Adrenal gland (tissue), 5 donors: ENCODE data around the gene TMX4.

Source experiments
- POLR2A ChIP-seq, 2 donors: fragments of 450-650 bp; IDR thresholded peaks; one replicate each; pipeline ENCODE4 v1.6.1; 2017; ENCODE audit warnings: antibody characterized with exemption in 2 of 2, mild to moderate bottlenecking in 2 of 2, moderate library complexity in 1 of 2
- TF ChIP-seq, protein P1 (sequence below), 6 experiments: fragments of 450-650 bp in 4 of 6; fragments of 200-600 bp in 2 of 6; sonication (generic) in 1 of 6; IDR thresholded peaks; 1 replicate in 5 of 6; 2 replicates in 1 of 6; pipeline versions ENCODE4 v1.5.1 to v1.8.0; 2016 to 2021; ENCODE audit warnings: antibody characterized with exemption in 6 of 6, mild to moderate bottlenecking in 2 of 6, moderate library complexity in 1 of 6
- donor health status: DM: no; HTN: no; CAD: no.

DNA sequence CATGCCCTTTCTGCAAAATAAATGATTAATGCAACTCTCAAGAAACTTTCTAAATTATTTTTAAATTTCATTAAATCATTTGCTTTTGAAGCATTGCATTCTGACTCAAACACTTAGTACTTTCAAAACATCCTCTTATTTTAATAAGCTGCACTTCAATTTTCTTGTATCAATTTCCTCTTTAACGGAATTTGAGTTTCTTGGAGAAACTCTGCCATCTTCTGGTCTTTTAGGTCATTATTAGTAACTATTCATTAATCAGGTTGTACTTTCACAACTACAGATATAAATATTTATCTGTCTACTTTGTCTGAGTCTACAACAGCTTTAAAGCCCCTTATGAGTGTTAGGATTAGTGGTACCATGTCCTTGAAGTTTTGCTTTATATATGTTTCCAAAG lies 30.2 kb downstream of the TMX4 start:
- TF ChIP-seq, protein P1, sequence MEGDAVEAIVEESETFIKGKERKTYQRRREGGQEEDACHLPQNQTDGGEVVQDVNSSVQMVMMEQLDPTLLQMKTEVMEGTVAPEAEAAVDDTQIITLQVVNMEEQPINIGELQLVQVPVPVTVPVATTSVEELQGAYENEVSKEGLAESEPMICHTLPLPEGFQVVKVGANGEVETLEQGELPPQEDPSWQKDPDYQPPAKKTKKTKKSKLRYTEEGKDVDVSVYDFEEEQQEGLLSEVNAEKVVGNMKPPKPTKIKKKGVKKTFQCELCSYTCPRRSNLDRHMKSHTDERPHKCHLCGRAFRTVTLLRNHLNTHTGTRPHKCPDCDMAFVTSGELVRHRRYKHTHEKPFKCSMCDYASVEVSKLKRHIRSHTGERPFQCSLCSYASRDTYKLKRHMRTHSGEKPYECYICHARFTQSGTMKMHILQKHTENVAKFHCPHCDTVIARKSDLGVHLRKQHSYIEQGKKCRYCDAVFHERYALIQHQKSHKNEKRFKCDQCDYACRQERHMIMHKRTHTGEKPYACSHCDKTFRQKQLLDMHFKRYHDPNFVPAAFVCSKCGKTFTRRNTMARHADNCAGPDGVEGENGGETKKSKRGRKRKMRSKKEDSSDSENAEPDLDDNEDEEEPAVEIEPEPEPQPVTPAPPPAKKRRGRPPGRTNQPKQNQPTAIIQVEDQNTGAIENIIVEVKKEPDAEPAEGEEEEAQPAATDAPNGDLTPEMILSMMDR (IDR thresholded peaks at IDR 0.05): peak in 1 of 6 experiments; percentile 20
- no peak for TF ChIP-seq POLR2A (IDR thresholded peaks at IDR 0.05)
